Parathyroid adenoma (tissue), 2 donors: Measurements from ENCODE around the gene CBLB.

Experiments
- H2AFZ ChIP-seq: fragments of 300-600 bp; sonication (generic); one replicate; pipeline ENCODE4 v1.7.0; 2017; ENCODE audit warnings: antibody characterized with exemption, mild to moderate bottlenecking
- H3K27ac ChIP-seq: fragments of 300-600 bp; sonication (generic); one replicate; pipeline ENCODE4 v1.7.0; 2017
- H3K27me3 ChIP-seq: fragments of 300-600 bp; sonication (generic); one replicate; pipeline ENCODE4 v1.7.0; 2017; ENCODE audit warnings: low read length; ENCODE audit not compliant: control insufficient read depth, insufficient read depth
- H3K36me3 ChIP-seq: fragments of 300-600 bp; sonication (generic); one replicate; pipeline ENCODE4 v1.7.0; 2017; ENCODE audit warnings: low read length; ENCODE audit not compliant: control insufficient read depth, insufficient read depth
- H3K4me1 ChIP-seq: fragments of 300-600 bp; sonication (generic); one replicate; pipeline ENCODE4 v1.7.0; 2017; ENCODE audit warnings: control low read depth
- H3K4me2 ChIP-seq: fragments of 300-600 bp; sonication (generic); one replicate; pipeline ENCODE4 v1.7.0; 2017; ENCODE audit warnings: low read length
- H3K4me3 ChIP-seq: fragments of 300-600 bp; sonication (generic); one replicate; pipeline ENCODE4 v1.7.0; 2017; ENCODE audit warnings: low read depth, low read length
- H3K79me2 ChIP-seq: fragments of 300-600 bp; sonication (generic); one replicate; pipeline ENCODE4 v1.7.0; 2017; ENCODE audit warnings: control low read depth
- H3K9ac ChIP-seq: fragments of 300-600 bp; sonication (generic); one replicate; pipeline ENCODE4 v1.7.0; 2017; ENCODE audit warnings: mild to moderate bottlenecking
- H3K9me3 ChIP-seq: fragments of 300-600 bp; sonication (generic); one replicate; pipeline ENCODE4 v1.7.0; 2017; ENCODE audit warnings: low read length; ENCODE audit not compliant: control insufficient read depth
- CTCF ChIP-seq: fragments of 300-600 bp; sonication (generic); IDR thresholded peaks from one replicate; pipeline ENCODE4 v1.7.0; 2017; ENCODE audit warnings: antibody characterized with exemption, mild to moderate bottlenecking
- donor health status: primary hyperparathyroidism.

The CBLB gene

GRCh38 chr3:105791131-105791530 is 77.7 kb downstream of the CBLB start:
- Histone ChIP-seq H3K4me2 (no peak overlapping the region), H3K4me3 (no peak overlapping the region), H3K27ac (no peak overlapping the region), H3K36me3 (no peaks in the 10 kb centered on the region), H3K79me2 (peaks cover 5% of the 10 kb centered on the region), H3K9ac (no peak overlapping the region), H3K4me1 (no peaks in the 10 kb centered on the region), H3K27me3 (no peaks in the 10 kb centered on the region), H3K9me3 (no peaks in the 10 kb centered on the region), H2AFZ (no peak overlapping the region)
- no peak for TF ChIP-seq CTCF

- Histone ChIP-seq H3K27me3 (no peaks in the 10 kb centered on the region), H3K9ac (no peak overlapping the region), H3K79me2 (peaks cover 2% of the 10 kb centered on the region), H3K4me3 (no peak overlapping the region), H3K4me1 (no peaks in the 10 kb centered on the region), H3K9me3 (no peaks in the 10 kb centered on the region), H3K27ac (no peak overlapping the region), H2AFZ (no peak overlapping the region), H3K36me3 (no peaks in the 10 kb centered on the region), H3K4me2 (no peak overlapping the region)
- TF ChIP-seq CTCF: no peak
These were observed 78.3 kb downstream of the CBLB start for GRCh38 chr3:105790534-105790933.

GRCh38 chr3:105788593-105788992 is 80.2 kb downstream of the CBLB start:
- Histone ChIP-seq H3K9me3 (no peaks in the 10 kb centered on the region), H3K27ac (no peak overlapping the region), H3K27me3 (no peaks in the 10 kb centered on the region), H3K4me2 (no peak overlapping the region), H2AFZ (no peak overlapping the region), H3K9ac (no peak overlapping the region), H3K4me3 (no peak overlapping the region), H3K79me2 (no peaks in the 10 kb centered on the region), H3K4me1 (no peaks in the 10 kb centered on the region), H3K36me3 (no peaks in the 10 kb centered on the region)
- no peak for TF ChIP-seq CTCF

DNA sequence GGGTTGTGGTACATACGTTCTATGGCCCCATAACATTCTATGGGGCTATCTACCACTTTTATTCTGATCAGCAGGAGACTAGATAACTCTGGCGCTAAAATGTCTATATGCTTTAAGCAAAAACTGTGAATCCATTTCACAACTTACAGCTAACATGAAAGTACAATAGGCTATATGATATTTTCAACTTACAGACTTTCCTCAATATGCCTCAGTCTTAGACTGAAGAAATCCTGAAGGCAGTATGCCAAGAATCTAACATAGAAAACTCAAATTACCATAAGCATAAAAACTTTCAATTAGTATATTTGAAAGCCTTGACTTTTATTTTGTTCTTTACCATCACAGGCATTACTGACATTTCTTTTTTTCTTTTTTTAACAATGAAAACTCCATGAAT is 81.4 kb downstream of the CBLB start:
- Histone ChIP-seq H3K27me3 (no peaks in the 10 kb centered on the region), H3K9ac (no peak overlapping the region), H3K36me3 (no peaks in the 10 kb centered on the region), H3K4me3 (no peak overlapping the region), H3K4me2 (no peak overlapping the region), H2AFZ (no peak overlapping the region), H3K4me1 (no peaks in the 10 kb centered on the region), H3K9me3 (no peaks in the 10 kb centered on the region), H3K27ac (no peak overlapping the region), H3K79me2 (no peaks in the 10 kb centered on the region)
- no peak for TF ChIP-seq CTCF

DNA sequence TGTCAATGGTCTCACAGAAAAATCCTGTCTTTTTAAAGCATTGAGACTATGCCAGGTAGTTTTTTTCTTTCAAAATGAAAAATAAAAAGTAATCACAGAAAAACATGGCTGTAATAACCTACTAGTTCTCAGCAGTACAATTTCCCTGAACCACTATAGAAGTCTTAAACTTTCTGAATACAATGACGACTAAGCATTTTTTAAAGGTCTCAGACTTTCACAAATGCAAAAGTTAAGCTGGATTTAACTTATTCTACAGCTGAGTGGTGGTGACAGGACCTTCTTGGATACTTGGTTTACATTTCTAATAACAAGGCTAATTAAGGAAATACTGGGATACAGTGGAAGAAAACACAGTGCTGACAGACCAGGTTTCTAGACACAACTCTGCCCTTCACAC is 81.8 kb downstream of the CBLB start:
- no peaks in the 10 kb centered on the region for H3K79me2 ChIP-seq
- no peak overlapping the region for H3K4me2 ChIP-seq
- no peaks in the 10 kb centered on the region for H3K27me3 ChIP-seq
- H3K27ac ChIP-seq: no peak overlapping the region
- H3K4me1 ChIP-seq: no peaks in the 10 kb centered on the region
- no peak for TF ChIP-seq CTCF
- no peaks in the 10 kb centered on the region for H3K36me3 ChIP-seq
- H3K9ac ChIP-seq: no peak overlapping the region
- H2AFZ ChIP-seq: no peak overlapping the region
- no peaks in the 10 kb centered on the region for H3K9me3 ChIP-seq
- no peak overlapping the region for H3K4me3 ChIP-seq
